Muscle of back (tissue), 13 donors: Measurements from ENCODE around the gene VSIG1. TPM values are rescaled to one million over a fixed set of nuclear protein-coding genes. Genes with fewer than 3 reads are reported as not detected.

Experiments used
- DNase-seq, 3 donors: peaks; one replicate each; pipeline versions ENCODE4 v3.0.0 to v3.0.0-alpha.2; 2013
- long read RNA-seq, 9 donors: transcript quantifications; one replicate each; lab custom pipeline, GENCODE V29; 2026
- polyA plus RNA-seq, 10 donors: library from polyadenylated mRNA; unstranded; fragments of 120-200 nt; gene quantifications; one replicate each; pipeline ENCODE4 v1.2.1, GENCODE V29; 2013; ENCODE audit not compliant: insufficient read length in 10 of 10

VSIG1 gene
- 1 to 10 TPM in 1 of 10 donors, under 1 TPM in 9; 0.11 to 1.5 (median 0.26) TPM for polyA plus RNA-seq
- long read RNA-seq, donor 1, result 0 reads
- long read RNA-seq, donor 2, result 0 reads
- long read RNA-seq, donor 3, result 0 reads
- long read RNA-seq, donor 4, result 0 reads
- long read RNA-seq, donor 5, result 0 reads
- long read RNA-seq, donor 6, result 0 reads
- long read RNA-seq, donor 7, result 0 reads
- long read RNA-seq, donor 8, partial matches to known transcripts, result 0 of 1 reads
- long read RNA-seq, donor 8, other reads (novel, unspliced or antisense), result 0 of 1 reads
- long read RNA-seq, donor 9, result 0 reads

GRCh38 chrX:108044554-108045256 lies at the start of gene VSIG1:
TSS of gene VSIG1 (plus strand) at chrX:108045065. CDS start at chrX:108045131, 66 bp downstream.
- no peak for DNase-seq

GRCh38 chrX:107996124-107996523 lies 48.7 kb upstream of the VSIG1 start:
- DNase-seq, result no peak

- DNase-seq, result no peak
Measured at GRCh38 chrX:108000751-108001150, 44.1 kb upstream of the VSIG1 start.

- no peak for DNase-seq
Measured at GRCh38 chrX:108001218-108001814, 43.5 kb upstream of the VSIG1 start.

GRCh38 chrX:108018656-108019381 lies 26.0 kb upstream of the VSIG1 start:
- no peak for DNase-seq

- no peak for DNase-seq
Measured at GRCh38 chrX:108019382-108019875, 25.4 kb upstream of the VSIG1 start.

GRCh38 chrX:108020631-108021030 lies 24.2 kb upstream of the VSIG1 start:
- DNase-seq, result no peak

- no peak for DNase-seq
Measured at GRCh38 chrX:108022491-108023089, 22.3 kb upstream of the VSIG1 start.

- no peak for DNase-seq
Measured at GRCh38 chrX:108025376-108025775, 19.5 kb upstream of the VSIG1 start.

GRCh38 chrX:108025954-108026600 lies 18.8 kb upstream of the VSIG1 start:
- DNase-seq, result no peak

- no peak for DNase-seq
Measured at GRCh38 chrX:108028854-108029253, 16.0 kb upstream of the VSIG1 start.

- no peak for DNase-seq
Measured at GRCh38 chrX:108029928-108030711, 14.7 kb upstream of the VSIG1 start.

GRCh38 chrX:108032944-108033343 lies 11.9 kb upstream of the VSIG1 start:
- DNase-seq, result no peak

GRCh38 chrX:108033890-108034289 lies 11.0 kb upstream of the VSIG1 start:
- DNase-seq, result peak in 1 of 3 donors; percentile 23

- no peak for DNase-seq
Measured at GRCh38 chrX:108034725-108035124, 10.1 kb upstream of the VSIG1 start.

GRCh38 chrX:108036298-108036973 lies 8.4 kb upstream of the VSIG1 start:
- DNase-seq, result peak in 1 of 3 donors; percentile 14

GRCh38 chrX:108049649-108050048 lies 4.8 kb downstream of the VSIG1 start:
- peak in 2 of 3 donors; percentile 46 to 61 for DNase-seq

GRCh38 chrX:108053218-108053617 lies 8.4 kb downstream of the VSIG1 start:
- no peak for DNase-seq

- DNase-seq, result peak in 1 of 3 donors; percentile 14
Measured at GRCh38 chrX:108055546-108055945, 10.7 kb downstream of the VSIG1 start.

- no peak for DNase-seq
Measured at GRCh38 chrX:108059801-108060200, 14.9 kb downstream of the VSIG1 start.
